A673 (cell line): ENCODE measurements around the gene PECR. TPM values are rescaled to one million over a fixed set of nuclear protein-coding genes. Genes with fewer than 3 reads are reported as not detected.

Source experiments
- BruUV-seq: library from RNA; stranded (reverse); fragments of 400-500 nt; replicated peaks from 2 replicates; lab custom pipeline; 2021; lab: Mats Ljungman, UMichigan
- CTCF ChIA-PET: fragments of 300-600 bp; sonication (Branson Sonifier 250); formaldehyde crosslinking; loops from one replicate; lab custom pipeline; 2022; ENCODE audit warnings: antibody characterized with exemption; lab: Charles Lee
- POLR2A ChIA-PET: fragments of 300-600 bp; sonication (Branson Sonifier 250); formaldehyde crosslinking; loops from one replicate; lab custom pipeline; 2022; ENCODE audit warnings: antibody characterized with exemption; ENCODE audit not compliant: low non-redundant PET; lab: Charles Lee
- DNase-seq: peaks from one replicate; pipeline ENCODE4 v3.0.0-alpha.2; 2015; ENCODE audit warnings: low spot score
- H3K27ac ChIP-seq: fragments of 200-600 bp; sonication (generic); 2 replicates; pipeline ENCODE4 v1.5.1; 2016; ENCODE audit warnings: mixed run types, low read depth, mild to moderate bottlenecking, mixed read lengths, antibody characterized with exemption, low read length; ENCODE audit not compliant: poor library complexity, severe bottlenecking
- H3K27me3 ChIP-seq: fragments of 200-600 bp; sonication (generic); replicated peaks from 2 replicates; pipeline ENCODE4 v1.6.1; 2017; ENCODE audit warnings: mixed run types, low read depth, mild to moderate bottlenecking, mixed read lengths, antibody characterized with exemption, low read length; ENCODE audit not compliant: insufficient read depth, poor library complexity
- H3K36me3 ChIP-seq: fragments of 200-600 bp; sonication (generic); 2 replicates; pipeline ENCODE4 v1.6.1; 2016; ENCODE audit warnings: mixed run types, mild to moderate bottlenecking, mixed read lengths, antibody characterized with exemption, low read length; ENCODE audit not compliant: insufficient read depth, poor library complexity, severe bottlenecking
- H3K4me1 ChIP-seq: fragments of 200-600 bp; sonication (generic); 2 replicates; pipeline ENCODE4 v1.6.1; 2017; ENCODE audit warnings: mixed run types, mild to moderate bottlenecking, mixed read lengths, antibody characterized with exemption, low read length; ENCODE audit not compliant: insufficient read depth, poor library complexity, severe bottlenecking
- H3K4me3 ChIP-seq: fragments of 200-600 bp; sonication (generic); 2 replicates; pipeline ENCODE4 v1.5.1; 2016; ENCODE audit warnings: low read depth, mixed run types, mild to moderate bottlenecking, mixed read lengths, low read length; ENCODE audit not compliant: poor library complexity, severe bottlenecking
- H3K9me3 ChIP-seq: fragments of 200-600 bp; sonication (generic); 2 replicates; pipeline ENCODE4 v1.6.1; 2016; ENCODE audit warnings: mixed run types, low read depth, mild to moderate bottlenecking, mixed read lengths, antibody characterized with exemption, low read length; ENCODE audit not compliant: poor library complexity, severe bottlenecking
- EZH2 ChIP-seq: fragments of 200-600 bp; sonication (generic); IDR thresholded peaks from 2 replicates; pipeline ENCODE4 v1.6.1; 2017; ENCODE audit warnings: borderline replicate concordance, low read depth, mild to moderate bottlenecking, mixed read lengths, antibody characterized with exemption, low read length; ENCODE audit not compliant: poor library complexity, severe bottlenecking
- intact Hi-C: fragments of 100-400 bp; cut with micrococcal nuclease; formaldehyde crosslinking; loops from one replicate; pipeline ENCODE4 v1.10.0; 2022; ENCODE audit not compliant: unreplicated experiment
- total RNA-seq: library from RNA; stranded (reverse); gene quantifications from 2 replicates; pipeline ENCODE4 v1.2.3, GENCODE V29; 2021
- TF ChIP-seq, protein P1 (sequence below): fragments of 300-800, 200-600 bp; sonication (generic); conservative IDR thresholded peaks from 2 replicates; pipeline ENCODE4 v1.5.1; 2017; ENCODE audit warnings: low read depth, mild to moderate bottlenecking, antibody characterized with exemption, low read length, moderate library complexity, mixed read lengths

The PECR gene
- total RNA-seq, 1 experiment from 2014 or later: 19.7 TPM

DNA sequence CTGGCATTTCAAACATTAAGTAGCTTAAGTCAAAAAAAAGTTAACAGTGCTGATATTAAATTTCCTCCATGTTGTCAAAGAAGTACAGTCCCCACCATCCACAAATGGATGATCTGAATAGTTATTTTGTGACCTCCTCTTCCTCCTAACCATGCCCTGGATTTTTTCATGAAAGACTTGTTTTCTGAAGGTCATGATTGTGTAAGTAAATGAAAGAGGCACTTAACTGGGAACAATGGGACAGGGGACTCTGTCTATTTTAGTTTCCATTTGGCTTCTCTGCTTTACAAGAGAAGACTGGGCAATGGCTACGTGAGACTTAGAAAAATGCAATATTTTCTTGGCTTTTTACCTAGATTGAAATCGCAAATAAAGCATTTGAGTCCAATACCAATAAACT is 32.2 kb downstream of the PECR start:
- DNase-seq: no peak
- H3K27ac ChIP-seq: no peak overlapping the region
- no peaks in the 10 kb centered on the region for H3K27me3 ChIP-seq
- H3K4me3 ChIP-seq: no peak overlapping the region
- no peaks in the 10 kb centered on the region for H3K9me3 ChIP-seq
- BruUV-seq: no TSS peak
- ChIA-PET POLR2A (no interaction called here), CTCF (interaction anchor here (0.7 kb wide), 1 partner anchor 65 kb away, joined by 5 read pairs; no protein-coding TSS in a partner anchor)
- no peak for TF ChIP-seq EZH2
- TF ChIP-seq, protein P1, sequence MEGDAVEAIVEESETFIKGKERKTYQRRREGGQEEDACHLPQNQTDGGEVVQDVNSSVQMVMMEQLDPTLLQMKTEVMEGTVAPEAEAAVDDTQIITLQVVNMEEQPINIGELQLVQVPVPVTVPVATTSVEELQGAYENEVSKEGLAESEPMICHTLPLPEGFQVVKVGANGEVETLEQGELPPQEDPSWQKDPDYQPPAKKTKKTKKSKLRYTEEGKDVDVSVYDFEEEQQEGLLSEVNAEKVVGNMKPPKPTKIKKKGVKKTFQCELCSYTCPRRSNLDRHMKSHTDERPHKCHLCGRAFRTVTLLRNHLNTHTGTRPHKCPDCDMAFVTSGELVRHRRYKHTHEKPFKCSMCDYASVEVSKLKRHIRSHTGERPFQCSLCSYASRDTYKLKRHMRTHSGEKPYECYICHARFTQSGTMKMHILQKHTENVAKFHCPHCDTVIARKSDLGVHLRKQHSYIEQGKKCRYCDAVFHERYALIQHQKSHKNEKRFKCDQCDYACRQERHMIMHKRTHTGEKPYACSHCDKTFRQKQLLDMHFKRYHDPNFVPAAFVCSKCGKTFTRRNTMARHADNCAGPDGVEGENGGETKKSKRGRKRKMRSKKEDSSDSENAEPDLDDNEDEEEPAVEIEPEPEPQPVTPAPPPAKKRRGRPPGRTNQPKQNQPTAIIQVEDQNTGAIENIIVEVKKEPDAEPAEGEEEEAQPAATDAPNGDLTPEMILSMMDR: no peak
- peaks cover 6% of the 10 kb centered on the region for H3K36me3 ChIP-seq
- intact Hi-C loops: no loop called here
- no peaks in the 10 kb centered on the region for H3K4me1 ChIP-seq

- TF ChIP-seq, protein P1: no peak
- TF ChIP-seq EZH2: no peak
- H3K9me3 ChIP-seq: no peaks in the 10 kb centered on the region
- no peak overlapping the region for H3K4me3 ChIP-seq
- no TSS peak for BruUV-seq
- CTCF ChIA-PET: interaction anchor here (0.7 kb wide), 1 partner anchor 649 kb away, joined by 5 read pairs; no protein-coding TSS in a partner anchor
- no peak overlapping the region for H3K27ac ChIP-seq
- H3K4me1 ChIP-seq: no peaks in the 10 kb centered on the region
- POLR2A ChIA-PET: no interaction called here
- H3K36me3 ChIP-seq: peaks cover 6% of the 10 kb centered on the region
- H3K27me3 ChIP-seq: no peaks in the 10 kb centered on the region
- intact Hi-C loops: no loop called here
- no peak for DNase-seq
These were observed 34.2 kb downstream of the PECR start for GRCh38 chr2:216047397-216047796.

- no TSS peak for BruUV-seq
- no peak for DNase-seq
- Histone ChIP-seq H3K27ac (no peak overlapping the region), H3K27me3 (no peaks in the 10 kb centered on the region), H3K9me3 (no peaks in the 10 kb centered on the region), H3K4me3 (no peak overlapping the region), H3K4me1 (no peaks in the 10 kb centered on the region), H3K36me3 (peaks cover 9% of the 10 kb centered on the region)
- CTCF ChIA-PET: no interaction called here
- intact Hi-C loops: no loop called here
- TF ChIP-seq, protein P1: no peak
- no peak for TF ChIP-seq EZH2
- POLR2A ChIA-PET: no interaction called here
These were observed 36.6 kb downstream of the PECR start for GRCh38 chr2:216044883-216045486.
